ELR (cell line): ENCODE results near the gene RAPGEFL1.
"Not testable (repeated sequence)": the region's sequence is repeated elsewhere in the genome, so short reads cannot be mapped to it uniquely, and the experiment has no call there.

Source experiments
- DNase-seq: peaks from one replicate; pipeline ENCODE4 v3.0.0-alpha.2; 2015; ENCODE audit warnings: low read depth

Gene RAPGEFL1

DNA sequence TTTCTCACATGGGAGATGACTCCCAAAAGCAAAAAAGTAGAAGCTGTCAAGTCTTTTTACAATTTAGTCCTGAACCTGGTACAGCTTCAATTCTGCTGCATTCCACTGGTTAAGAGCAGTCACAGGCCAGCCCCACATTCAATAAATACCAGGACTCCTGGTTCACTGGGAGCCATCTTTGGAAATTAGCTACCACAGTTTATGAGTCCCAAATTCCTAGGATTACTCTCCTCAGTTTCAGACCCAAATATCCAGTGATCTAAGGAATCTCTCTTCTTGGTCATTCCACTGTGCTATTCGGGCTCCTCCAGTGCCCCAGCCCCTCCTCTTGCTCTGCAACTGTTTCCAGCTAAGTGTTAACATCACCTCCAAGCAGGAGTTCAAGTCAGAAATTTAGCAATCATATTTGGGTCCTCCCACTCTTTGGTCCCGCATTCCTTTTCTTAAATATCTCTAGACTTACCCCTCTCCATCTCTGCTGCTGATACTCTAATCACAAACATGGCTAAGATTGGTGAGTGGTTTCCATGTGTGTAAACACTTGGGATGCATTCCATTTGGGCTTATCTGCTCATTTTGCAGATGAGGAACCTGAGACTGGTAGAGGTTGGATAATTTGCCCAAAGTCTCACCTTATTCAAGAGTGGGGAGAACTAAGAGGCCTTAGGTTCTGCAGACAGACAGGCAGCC, 32.3 kb downstream of the RAPGEFL1 start:
- DNase-seq = no peak

DNA sequence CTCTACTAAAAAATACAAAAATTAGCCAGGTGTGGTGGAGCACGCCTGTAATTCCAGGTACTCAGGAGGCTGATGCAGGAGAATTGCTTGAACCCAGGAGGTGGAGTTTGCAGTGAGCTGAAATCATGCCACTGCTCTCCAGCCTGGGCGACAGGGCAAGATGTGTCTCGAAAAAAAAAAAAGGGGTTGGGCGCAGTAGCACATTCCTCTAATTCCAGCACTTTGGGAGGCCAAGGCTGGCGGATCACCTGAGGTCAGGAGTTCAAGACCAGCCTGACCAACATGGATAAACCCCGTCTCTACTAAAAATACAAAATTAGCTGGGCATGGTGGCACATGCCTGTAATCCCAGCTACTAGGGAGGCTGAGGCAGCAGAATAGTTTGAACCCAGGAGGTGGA, 36.6 kb downstream of the RAPGEFL1 start:
- DNase-seq = not testable (repeated sequence)

DNA sequence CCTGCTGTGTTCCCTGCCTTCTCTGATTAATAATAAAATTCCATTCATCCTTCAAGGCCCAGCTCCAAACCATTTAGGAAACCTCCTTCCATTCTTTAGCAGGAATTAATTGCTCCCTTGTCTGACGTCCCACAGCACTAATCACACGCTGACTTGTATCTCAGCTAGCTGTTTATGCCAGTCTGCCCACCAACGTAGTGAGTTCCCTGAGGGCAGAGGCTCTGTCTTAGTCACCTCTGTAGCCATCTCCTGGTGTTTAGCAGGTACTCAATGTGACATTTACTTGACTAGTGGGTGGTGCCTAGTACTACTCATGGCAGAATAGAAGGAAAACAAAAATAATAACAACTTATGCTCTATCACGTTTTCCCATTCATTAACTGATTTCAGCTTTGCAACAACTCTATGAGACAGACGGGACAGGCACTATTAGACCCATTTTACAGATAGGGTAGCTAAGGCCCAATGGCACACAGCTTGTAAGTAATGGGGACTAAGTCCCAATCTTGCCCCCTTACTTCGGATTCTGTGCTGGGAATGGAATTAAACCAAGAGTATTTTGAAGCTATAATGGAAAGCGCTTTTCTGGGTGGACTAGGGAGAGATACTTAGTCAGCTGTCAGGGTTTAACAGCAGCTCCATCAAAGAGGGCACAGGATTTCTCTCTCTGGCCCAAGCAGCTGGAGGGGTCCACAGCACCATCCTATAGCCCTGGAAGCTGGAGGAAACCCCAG, 40.9 kb downstream of the RAPGEFL1 start:
- no peak for DNase-seq

DNA sequence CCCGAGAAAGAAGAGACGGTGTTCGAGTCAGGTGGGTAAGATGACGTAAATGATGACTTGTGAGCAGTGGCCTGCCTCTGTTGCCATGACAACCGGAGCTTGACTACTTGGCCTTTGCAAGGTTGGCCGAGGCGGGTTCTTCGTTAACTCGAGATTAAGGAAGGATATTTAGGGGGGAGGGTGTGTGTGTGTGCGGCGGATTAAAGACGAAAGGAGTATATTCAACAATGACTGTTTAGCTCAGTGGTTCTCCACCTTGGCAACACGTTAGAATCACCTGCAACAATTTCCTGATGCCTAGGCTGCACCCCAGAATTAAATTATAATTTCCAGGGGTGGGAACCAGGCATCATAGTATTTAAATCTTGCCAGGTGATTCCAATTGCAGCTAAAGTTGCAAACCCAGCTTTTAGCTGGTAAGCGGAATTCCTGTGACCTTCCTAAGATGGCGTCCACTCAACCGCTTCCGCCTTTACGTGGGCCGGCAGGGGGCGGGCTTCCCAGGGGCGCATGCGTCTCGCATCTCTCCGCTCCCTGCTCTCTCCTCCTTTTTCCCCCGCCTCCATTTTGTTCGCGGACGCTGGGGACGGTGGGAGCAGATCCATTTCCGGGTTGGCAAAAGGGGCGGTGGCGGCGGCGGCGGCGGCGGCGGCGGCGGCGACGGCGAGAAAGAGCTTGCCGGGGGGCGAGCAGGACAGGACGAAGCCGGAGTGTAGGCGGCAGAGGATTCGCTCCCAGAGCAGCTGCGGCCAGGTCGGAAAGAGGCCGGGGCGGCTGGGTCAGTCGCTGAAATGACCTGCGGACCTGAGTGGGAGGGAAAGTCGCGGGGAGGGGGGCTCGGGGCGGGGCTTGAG, 41.7 kb downstream of the RAPGEFL1 start, which contains the start of gene WIPF2:
WIPF2 (plus strand) TSS at position 565 of the 854 bp plus-strand sequence. CDS start 37,156 bp downstream, outside the sequence.
- peak; percentile 98 for DNase-seq

DNA sequence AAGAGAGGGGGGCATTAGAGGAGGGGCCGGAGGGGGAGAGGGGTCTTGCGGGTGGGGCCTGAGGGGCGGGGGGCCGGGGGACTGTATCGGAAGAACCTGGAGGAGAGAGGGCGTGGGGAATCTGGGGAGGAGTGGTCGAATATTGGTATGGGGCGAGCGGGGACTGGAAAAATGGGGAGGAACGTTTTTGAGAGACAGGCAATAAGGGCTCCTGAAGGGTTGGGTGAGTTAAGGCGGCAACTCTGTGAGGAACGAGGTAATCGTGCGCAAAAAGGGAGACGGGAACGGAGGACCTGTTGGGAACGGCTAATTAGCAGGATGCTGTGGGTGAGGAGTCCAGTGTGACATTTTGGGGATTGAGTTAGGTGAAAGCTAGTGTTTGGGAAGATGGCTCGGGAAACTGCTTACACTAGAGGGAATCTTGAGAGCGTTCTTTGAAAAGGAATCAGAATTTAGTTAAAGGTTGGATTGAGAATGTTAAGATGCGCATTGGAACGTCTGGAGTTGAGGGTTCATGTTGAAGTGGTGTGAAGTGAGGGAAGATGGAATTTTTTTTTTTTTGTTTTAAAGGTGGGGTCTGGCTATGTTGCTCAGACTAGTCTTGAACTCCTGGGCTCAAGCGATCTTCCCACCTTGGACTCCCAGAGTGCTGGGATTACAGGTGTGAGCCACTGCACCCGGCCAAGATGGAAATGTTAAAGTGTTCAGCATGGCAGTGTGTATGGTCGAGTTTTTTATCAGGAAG, 42.5 kb downstream of the RAPGEFL1 start:
- DNase-seq = peak; percentile 69

DNA sequence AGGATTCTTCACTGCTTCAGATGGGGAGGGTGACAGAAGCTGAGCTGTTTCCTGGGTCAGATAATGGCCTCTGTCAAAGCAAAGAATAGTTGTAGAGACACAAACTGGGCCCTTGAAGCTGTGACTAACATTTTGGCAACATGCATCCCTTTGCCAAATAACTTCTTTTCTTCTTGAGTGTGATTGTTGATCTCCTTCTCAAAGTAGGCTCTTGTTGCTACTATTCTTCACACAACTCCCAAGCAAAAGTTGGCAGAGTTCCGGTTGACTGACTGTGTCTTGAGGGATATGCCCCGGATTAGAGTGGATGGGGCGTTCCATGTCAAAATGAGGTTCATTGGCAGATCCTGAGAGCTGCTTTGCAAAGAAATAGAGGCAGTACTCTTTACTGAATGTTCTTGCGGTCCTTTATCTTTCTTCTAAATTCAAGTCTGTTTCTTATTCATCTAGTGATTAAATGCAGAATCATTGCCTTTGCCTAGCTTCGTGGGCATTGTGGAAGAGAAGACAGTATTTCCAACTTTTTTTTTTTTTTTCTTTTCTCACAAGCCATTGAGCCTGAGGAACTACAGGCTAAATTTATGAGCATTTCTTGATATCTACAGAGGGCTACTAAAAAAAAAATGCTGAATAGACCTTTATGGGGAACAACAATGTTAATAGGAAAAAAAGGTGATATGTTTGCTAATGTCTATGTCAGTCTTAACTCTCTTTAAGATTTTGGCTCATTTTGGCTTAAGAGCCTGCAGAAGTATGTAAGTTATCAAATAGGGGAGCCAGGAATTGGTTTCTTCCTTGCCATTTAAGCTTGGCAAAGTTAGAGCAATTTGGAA, 47.7 kb downstream of the RAPGEFL1 start:
- DNase-seq = no peak

DNA sequence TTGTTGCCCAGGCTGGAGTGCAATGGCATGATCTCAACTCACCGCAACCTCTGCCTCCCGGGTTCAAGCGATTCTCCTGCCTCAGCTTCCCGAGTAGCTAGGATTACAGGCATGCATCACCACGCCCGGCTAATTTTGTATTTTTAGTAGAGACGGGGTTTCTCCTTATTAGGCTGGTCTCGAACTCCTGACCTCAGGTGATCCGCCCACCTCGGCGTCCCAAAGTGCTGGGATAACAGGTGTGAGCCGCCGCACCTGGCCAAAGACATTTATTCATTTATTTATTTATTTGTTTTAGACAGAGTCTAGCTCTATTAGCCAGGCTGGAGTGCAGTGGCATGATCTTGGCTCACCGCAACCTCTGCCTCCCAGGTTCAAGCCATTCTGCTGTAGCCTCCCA, 51.9 kb downstream of the RAPGEFL1 start:
- not testable (repeated sequence) for DNase-seq

DNA sequence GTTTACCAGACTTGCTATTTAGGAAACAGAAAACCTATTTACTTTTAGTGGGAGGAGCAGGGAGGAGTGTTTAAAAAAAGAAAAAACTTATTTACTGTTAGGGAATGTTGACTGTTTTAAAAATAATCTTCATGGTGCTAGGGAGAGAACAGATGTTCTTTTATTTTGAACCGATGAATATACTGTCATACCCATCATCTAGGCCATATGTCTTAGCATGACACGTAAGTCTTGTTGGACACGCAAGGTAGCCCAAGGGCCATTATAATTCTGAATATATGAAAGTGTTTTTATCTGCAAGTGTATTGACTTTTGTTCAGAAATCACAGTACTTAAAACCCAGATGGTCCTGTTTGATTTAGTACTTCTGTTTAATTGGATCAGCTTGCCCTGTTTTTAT, 53.4 kb downstream of the RAPGEFL1 start:
- DNase-seq = no peak

DNA sequence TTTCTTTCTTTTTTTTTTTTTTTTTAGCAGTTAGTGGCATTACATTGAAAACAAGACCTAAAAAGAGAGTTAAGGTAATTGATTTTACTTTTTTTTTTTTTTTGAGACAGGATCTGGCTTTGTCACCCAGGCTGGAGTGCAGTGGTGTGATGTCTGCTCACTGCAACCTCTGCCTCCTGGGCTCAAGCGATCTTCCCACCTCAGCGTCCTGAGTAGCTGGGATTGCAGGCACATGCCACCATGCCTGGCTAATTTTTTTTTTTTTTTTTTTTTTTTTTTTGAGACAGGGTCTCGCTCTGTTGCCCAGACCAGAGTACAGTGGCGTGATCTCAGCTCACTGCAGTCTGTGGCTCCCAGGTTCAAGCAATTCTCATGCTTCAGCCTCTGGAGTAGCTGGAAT, 54.7 kb downstream of the RAPGEFL1 start:
- not testable (repeated sequence) for DNase-seq

DNA sequence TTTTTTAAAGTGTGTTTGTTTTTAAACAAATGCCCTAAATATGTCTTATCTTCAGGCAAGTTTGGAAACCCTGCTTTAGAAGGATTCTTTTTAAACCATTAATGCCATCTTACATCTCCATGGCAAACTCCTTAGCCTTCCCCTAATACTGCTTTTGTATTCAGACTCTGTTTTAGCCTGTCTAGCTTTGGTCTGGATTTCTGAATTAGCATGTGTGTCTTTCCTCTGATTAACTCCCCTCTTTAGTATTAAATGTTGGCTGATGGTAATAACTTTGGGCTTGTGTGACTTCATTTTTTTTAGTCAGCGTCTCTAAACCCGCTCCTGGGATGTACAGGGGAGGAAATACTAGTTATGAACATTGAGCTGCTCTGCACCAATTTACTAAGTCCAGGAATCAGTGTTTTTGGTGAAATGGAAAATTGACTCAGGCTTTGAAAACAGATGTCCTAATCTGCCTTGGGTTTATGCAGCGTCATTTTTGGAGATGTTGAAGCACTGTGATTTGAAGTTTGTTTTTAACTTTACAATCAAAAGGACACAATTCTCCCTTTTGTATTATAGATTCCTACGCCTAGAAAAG, 64.1 kb downstream of the RAPGEFL1 start:
- DNase-seq = no peak

DNA sequence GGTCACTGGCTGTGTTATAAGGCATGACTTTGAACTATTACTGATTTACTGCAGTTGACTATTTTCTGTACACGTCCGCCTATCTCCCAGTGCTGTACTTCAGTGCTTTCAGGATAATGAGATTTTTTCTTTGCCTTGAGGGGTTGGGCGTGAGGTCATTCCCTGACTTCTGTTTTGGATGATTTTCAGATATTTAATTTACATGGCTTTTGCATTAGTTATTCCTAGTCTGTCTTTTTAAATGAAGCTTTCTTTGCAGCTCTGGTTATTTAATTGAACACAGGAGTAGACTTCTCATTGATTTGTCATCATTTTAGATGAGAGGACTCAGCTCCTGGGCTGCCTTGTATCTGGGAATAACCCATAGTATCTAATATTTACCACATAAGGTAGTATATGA, 65.5 kb downstream of the RAPGEFL1 start:
- DNase-seq = no peak

DNA sequence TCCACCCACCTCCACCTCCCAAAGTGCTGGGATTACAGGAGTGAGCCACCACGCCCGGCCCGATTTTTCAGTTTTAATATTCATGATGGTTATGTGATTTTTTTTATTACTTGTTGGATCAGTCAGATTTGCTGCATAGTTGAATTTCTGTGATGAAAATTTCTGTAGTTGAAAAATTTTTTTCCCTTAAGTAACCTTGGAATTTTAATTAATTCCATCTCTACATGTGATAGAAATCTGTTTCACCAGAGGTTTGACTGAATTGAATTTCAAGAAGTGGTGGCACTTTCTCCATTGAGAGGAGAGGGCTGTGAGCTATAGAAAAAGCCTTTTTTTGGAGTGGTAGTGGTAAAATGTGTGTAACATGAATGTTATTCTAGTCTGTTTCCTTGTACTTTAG, 66.5 kb downstream of the RAPGEFL1 start:
- no peak for DNase-seq

DNA sequence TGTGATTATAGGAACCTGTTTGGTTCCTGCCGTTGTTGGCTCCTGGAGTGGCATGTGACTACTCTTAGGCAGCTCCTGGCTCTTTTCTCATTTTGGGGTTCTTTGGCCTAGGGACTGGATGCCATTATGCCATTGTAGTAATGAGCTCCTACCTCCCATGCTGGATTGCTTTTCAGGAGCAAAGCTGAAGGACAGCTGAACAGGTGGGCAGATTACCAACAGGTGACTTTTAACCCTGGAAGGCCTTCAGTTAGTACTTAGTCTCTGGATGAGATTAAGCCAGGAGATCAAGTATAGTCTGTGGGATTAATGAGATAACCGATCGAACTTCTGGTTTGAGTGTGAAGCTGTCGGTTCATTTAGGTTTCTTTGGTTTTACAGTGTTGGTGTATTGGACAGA, 67.0 kb downstream of the RAPGEFL1 start:
- DNase-seq = no peak
